BE2C (cell line): ENCODE data around the gene COLEC11.
"Not testable (repeated sequence)": the region's sequence is repeated elsewhere in the genome, so short reads cannot be mapped to it uniquely, and the experiment has no call there.

Experiments
- DNase-seq: peaks from one replicate; pipeline ENCODE4 v3.0.0-alpha.2; 2020
- H3K27me3 ChIP-seq: fragments of 250-450 bp; sonication (Bioruptor Pico); 2 replicates; pipeline ENCODE4 v1.5.1; 2020; ENCODE audit warnings: mild to moderate bottlenecking
- H3K36me3 ChIP-seq: fragments of 250-450 bp; sonication (Bioruptor Pico); 2 replicates; pipeline ENCODE4 v1.5.1; 2020; ENCODE audit warnings: mild to moderate bottlenecking
- H3K4me1 ChIP-seq: fragments of 250-450 bp; sonication (Bioruptor Pico); 2 replicates; pipeline ENCODE4 v1.5.1; 2020
- H3K4me3 ChIP-seq: 2 replicates; pipeline ENCODE4 v1.5.1; 2011; ENCODE audit warnings: low read depth, low read length
- H3K9me3 ChIP-seq: fragments of 250-450 bp; sonication (Bioruptor Pico); 2 replicates; pipeline ENCODE4 v1.5.1; 2020
- CTCF ChIP-seq: IDR thresholded peaks from 2 replicates; pipeline ENCODE4 v1.5.1; 2012; ENCODE audit warnings: mild to moderate bottlenecking, low read depth, low read length

Gene COLEC11

GRCh38 chr2:3618367-3618766, 23.5 kb downstream of the COLEC11 start:
- no peaks in the 10 kb centered on the region; the same call in 1 of the 2 replicates for H3K4me1 ChIP-seq
- H3K27me3 ChIP-seq = no peaks in the 10 kb centered on the region
- TF ChIP-seq CTCF = no peak
- peaks cover 27% of the 10 kb centered on the region for H3K36me3 ChIP-seq
- H3K4me3 ChIP-seq = no peak overlapping the region
- no peaks in the 10 kb centered on the region for H3K9me3 ChIP-seq
- DNase-seq = no peak

- TF ChIP-seq CTCF = no peak
- Histone ChIP-seq H3K9me3 (no peaks in the 10 kb centered on the region), H3K4me3 (no peak overlapping the region), H3K36me3 (peaks cover 22% of the 10 kb centered on the region), H3K27me3 (no peaks in the 10 kb centered on the region), H3K4me1 (no peaks in the 10 kb centered on the region; the same call in 1 of the 2 replicates)
- DNase-seq = no peak
Measured at GRCh38 chr2:3619033-3619432, 24.1 kb downstream of the COLEC11 start.

- DNase-seq, H3K4me3 ChIP-seq, H3K4me1 ChIP-seq, H3K27me3 ChIP-seq, H3K9me3 ChIP-seq: not testable (repeated sequence)
- peaks cover 18% of the 10 kb centered on the region; the same call in 1 of the 2 replicates for H3K36me3 ChIP-seq
Measured at GRCh38 chr2:3619661-3620060, 24.7 kb downstream of the COLEC11 start.

GRCh38 chr2:3620834-3621233, 25.9 kb downstream of the COLEC11 start:
- Histone ChIP-seq H3K4me1 (no peaks in the 10 kb centered on the region; the same call in 1 of the 2 replicates), H3K36me3 (peaks cover 21% of the 10 kb centered on the region), H3K9me3 (no peaks in the 10 kb centered on the region), H3K4me3 (no peak overlapping the region), H3K27me3 (no peaks in the 10 kb centered on the region)
- TF ChIP-seq CTCF = no peak
- no peak for DNase-seq

GRCh38 chr2:3622967-3623366, 28.1 kb downstream of the COLEC11 start:
- H3K36me3 ChIP-seq = peaks cover 23% of the 10 kb centered on the region
- H3K9me3 ChIP-seq = no peaks in the 10 kb centered on the region
- no peaks in the 10 kb centered on the region; the same call in 1 of the 2 replicates for H3K4me1 ChIP-seq
- H3K4me3 ChIP-seq = no peak overlapping the region
- DNase-seq = no peak
- no peaks in the 10 kb centered on the region for H3K27me3 ChIP-seq
- no peak for TF ChIP-seq CTCF

GRCh38 chr2:3624059-3624794, 29.3 kb downstream of the COLEC11 start:
- Histone ChIP-seq H3K27me3 (no peaks in the 10 kb centered on the region), H3K4me1 (no peaks in the 10 kb centered on the region), H3K4me3 (no peak overlapping the region), H3K36me3 (peaks cover 22% of the 10 kb centered on the region), H3K9me3 (no peaks in the 10 kb centered on the region)
- no peak for DNase-seq
- no peak for TF ChIP-seq CTCF
